Osteocyte (in vitro differentiated cells): ENCODE data around the gene GOLM1. TPM values are rescaled to one million over a fixed set of nuclear protein-coding genes. Genes with fewer than 3 reads are reported as not detected.

Experiments
- DNase-seq: peaks from one replicate; pipeline ENCODE4 v3.0.0; 2021; ENCODE audit warnings: mixed read lengths; ENCODE audit not compliant: unreplicated experiment; ENCODE audit errors: extremely low spot score
- H3K27ac Mint-ChIP-seq: one replicate; pipeline ENCODE4 v1.8.0; 2021; ENCODE audit warnings: mild to moderate bottlenecking, mixed read lengths; ENCODE audit not compliant: unreplicated experiment
- H3K27me3 Mint-ChIP-seq: one replicate; pipeline ENCODE4 v1.8.0; 2021; ENCODE audit warnings: mixed read lengths; ENCODE audit not compliant: unreplicated experiment
- H3K36me3 Mint-ChIP-seq: one replicate; pipeline ENCODE4 v1.8.0; 2021; ENCODE audit warnings: mixed read lengths; ENCODE audit not compliant: unreplicated experiment
- H3K4me1 Mint-ChIP-seq: one replicate; pipeline ENCODE4 v1.8.0; 2021; ENCODE audit warnings: mixed read lengths; ENCODE audit not compliant: unreplicated experiment
- H3K4me3 Mint-ChIP-seq: one replicate; pipeline ENCODE4 v1.8.0; 2021; ENCODE audit warnings: mild to moderate bottlenecking, moderate library complexity, mixed read lengths; ENCODE audit not compliant: unreplicated experiment
- H3K9me3 Mint-ChIP-seq: one replicate; pipeline ENCODE4 v1.8.0; 2021; ENCODE audit warnings: mixed read lengths; ENCODE audit not compliant: unreplicated experiment
- CTCF ChIP-seq: fragments of 200-600 bp; sonication (generic); IDR thresholded peaks from 2 replicates; pipeline ENCODE4 v1.5.0; 2021; ENCODE audit warnings: antibody characterized with exemption, mild to moderate bottlenecking, moderate library complexity
- total RNA-seq: library from RNA; stranded (reverse); gene quantifications from 2 replicates; pipeline ENCODE4 v1.2.1, GENCODE V29; 2021

Gene GOLM1
- total RNA-seq, 1 donor from 2014 or later = 91.9 TPM

- Mint-ChIP-seq H3K4me3 (no peak overlapping the region), H3K4me1 (no peaks in the 10 kb centered on the region), H3K27me3 (peaks cover 18% of the 10 kb centered on the region), H3K36me3 (peaks cover 2% of the 10 kb centered on the region), H3K27ac (no peak overlapping the region), H3K9me3 (no peaks in the 10 kb centered on the region)
- TF ChIP-seq CTCF = no peak
- DNase-seq = no peak
These were observed 20.1 kb upstream of the GOLM1 start for GRCh38 chr9:86119457-86119856.

- H3K4me3 Mint-ChIP-seq = no peak overlapping the region
- H3K4me1 Mint-ChIP-seq = no peaks in the 10 kb centered on the region
- H3K36me3 Mint-ChIP-seq = peaks cover 2% of the 10 kb centered on the region
- H3K9me3 Mint-ChIP-seq = no peaks in the 10 kb centered on the region
- no peak for TF ChIP-seq CTCF
- no peak for DNase-seq
- peaks cover 13% of the 10 kb centered on the region for H3K27me3 Mint-ChIP-seq
- no peak overlapping the region for H3K27ac Mint-ChIP-seq
These were observed 17.1 kb upstream of the GOLM1 start for GRCh38 chr9:86116425-86116824.

DNA sequence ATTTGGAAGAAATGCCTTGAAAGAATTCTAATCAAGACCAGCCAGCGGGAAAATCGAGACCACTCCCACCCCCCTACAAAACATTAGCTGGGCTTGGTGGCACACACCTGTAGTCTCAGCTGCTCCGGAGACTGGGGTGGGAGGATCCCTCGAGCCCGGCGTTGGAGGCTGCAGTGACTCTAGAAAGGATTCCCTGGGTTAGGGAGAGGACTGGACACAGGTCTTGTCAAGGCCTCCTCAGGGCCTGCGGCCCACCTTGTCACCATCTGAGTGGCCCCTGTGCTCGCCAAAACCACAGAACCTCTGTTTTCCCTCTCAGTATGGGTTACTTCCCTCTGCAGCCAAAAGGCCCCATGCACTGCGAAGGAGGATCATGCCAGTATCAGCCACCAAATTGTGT, 16.5 kb upstream of the GOLM1 start:
- Mint-ChIP-seq H3K27me3 (peaks cover 13% of the 10 kb centered on the region), H3K4me3 (no peak overlapping the region), H3K27ac (no peak overlapping the region), H3K36me3 (peaks cover 2% of the 10 kb centered on the region), H3K4me1 (no peaks in the 10 kb centered on the region), H3K9me3 (no peaks in the 10 kb centered on the region)
- DNase-seq = no peak
- TF ChIP-seq CTCF = no peak

DNA sequence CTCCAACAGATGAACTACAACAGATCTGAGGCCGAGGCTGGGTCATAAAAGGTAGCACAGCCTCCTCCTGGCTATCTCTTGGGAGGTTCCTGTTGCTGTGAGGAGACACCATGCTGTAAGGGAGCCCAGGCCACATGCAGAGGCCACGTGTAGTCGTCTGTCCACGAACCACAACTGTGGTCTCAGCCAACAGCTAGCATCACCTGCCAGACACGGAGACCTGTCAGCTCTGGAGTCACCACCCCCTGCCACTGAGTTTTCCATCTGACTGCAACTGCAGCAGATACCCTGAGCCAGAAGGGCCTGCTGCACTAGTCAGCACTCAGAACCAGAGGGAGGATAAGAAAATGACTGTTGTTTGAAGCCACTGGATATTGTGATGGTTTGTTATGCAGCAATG, 12.7 kb upstream of the GOLM1 start:
- no peak for TF ChIP-seq CTCF
- Mint-ChIP-seq H3K27ac (no peak overlapping the region), H3K36me3 (peaks cover 2% of the 10 kb centered on the region), H3K4me1 (no peaks in the 10 kb centered on the region), H3K27me3 (peaks cover 9% of the 10 kb centered on the region), H3K9me3 (no peaks in the 10 kb centered on the region), H3K4me3 (no peak overlapping the region)
- no peak for DNase-seq

DNA sequence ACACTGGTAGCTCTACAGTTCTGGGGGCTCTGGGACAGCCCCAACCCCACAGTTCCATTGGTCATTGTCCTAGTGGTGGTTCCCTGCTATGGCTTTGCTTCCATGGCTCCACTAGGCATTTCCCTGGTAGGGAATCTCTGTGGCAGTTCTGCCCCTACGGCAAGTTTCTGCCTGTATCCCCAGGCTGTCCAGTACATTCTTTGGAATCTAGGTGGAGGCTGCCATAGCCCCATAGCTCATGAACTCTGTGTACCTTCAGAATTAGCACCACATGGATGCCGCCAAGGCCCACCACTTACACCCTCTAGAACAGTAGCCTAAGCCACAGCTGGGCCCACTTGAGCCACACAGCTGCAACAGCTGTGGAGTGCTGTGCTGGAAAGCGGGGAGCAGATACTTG, 3.3 kb upstream of the GOLM1 start:
- H3K4me3 Mint-ChIP-seq = no peak overlapping the region
- peaks cover 3% of the 10 kb centered on the region for H3K27me3 Mint-ChIP-seq
- peaks cover 15% of the 10 kb centered on the region for H3K4me1 Mint-ChIP-seq
- no peaks in the 10 kb centered on the region for H3K36me3 Mint-ChIP-seq
- no peak for DNase-seq
- no peak overlapping the region for H3K27ac Mint-ChIP-seq
- H3K9me3 Mint-ChIP-seq = no peaks in the 10 kb centered on the region
- TF ChIP-seq CTCF = no peak
